Measurements from ENCODE around the gene UVSSA. TPM values are rescaled to one million over a fixed set of nuclear protein-coding genes. Genes with fewer than 3 reads are reported as not detected.
"Not testable (repeated sequence)": the region's sequence is repeated elsewhere in the genome, so short reads cannot be mapped to it uniquely, and the experiment has no call there.

UVSSA gene
- total and polyA plus RNA-seq, 2 donors (not counting 1 experiment from before 2014, with no cell fraction given): 4.6 to 7.6 TPM

DNA sequence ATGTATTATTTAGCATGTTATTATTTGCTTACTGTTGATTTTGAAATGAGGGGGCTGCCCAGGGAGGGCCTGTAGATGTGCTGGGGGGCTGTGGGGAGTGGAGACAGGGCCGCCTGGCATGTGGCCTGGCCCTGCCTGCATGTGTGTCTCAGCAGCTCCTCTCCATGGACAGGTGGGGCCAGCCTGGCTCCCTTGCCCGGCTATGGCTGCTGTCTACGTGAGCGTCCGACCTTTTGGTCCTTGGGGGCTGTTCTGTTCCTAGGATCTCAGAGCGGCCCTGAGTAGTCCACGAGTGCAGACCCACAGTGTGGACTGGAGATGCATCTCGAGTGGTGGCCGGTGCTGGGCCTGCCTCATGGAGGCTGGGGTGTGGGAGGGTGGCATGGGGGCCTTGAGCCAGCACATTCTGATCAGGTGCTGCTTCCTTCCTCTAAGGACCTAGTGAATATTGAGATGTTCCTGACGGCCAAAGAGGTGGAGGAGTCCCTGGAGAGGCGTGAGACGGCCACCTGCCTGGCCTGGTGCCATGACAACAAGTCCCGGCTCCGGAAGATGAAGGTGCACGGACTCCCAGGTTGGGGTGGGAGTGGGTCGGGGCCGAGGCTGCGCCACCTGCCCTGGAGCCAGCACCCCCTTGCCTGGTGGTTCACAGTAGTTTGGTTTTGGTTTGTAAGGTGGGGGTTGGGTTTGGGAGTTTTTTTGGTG is 24.9 kb upstream of the UVSSA start:
- H3K79me2 ChIP-seq (ENCODE audit: control insufficient read depth, insufficient read depth, low read length): no peaks in the 10 kb centered on the region
- H3K4me2 ChIP-seq (ENCODE audit: extremely low read depth, insufficient read depth, low read length): no peak overlapping the region
- no peaks in the 10 kb centered on the region for H3K27me3 ChIP-seq (ENCODE audit: control insufficient read depth, insufficient read depth, low read length)
- no peak overlapping the region for H3K9ac ChIP-seq (ENCODE audit: insufficient read depth, low read length)
- H3K4me3 ChIP-seq (replicated peaks in 1 of 4; ENCODE audit: control extremely low read depth in 1 of 4, insufficient read depth in 1 of 4, low read depth in 3 of 4, low read length in 4 of 4): no peak overlapping the region
- no peak for TF ChIP-seq EZH2 (IDR thresholded peaks at IDR 0.05; ENCODE audit: low read length, missing control alignments)
- TF ChIP-seq, protein P1, sequence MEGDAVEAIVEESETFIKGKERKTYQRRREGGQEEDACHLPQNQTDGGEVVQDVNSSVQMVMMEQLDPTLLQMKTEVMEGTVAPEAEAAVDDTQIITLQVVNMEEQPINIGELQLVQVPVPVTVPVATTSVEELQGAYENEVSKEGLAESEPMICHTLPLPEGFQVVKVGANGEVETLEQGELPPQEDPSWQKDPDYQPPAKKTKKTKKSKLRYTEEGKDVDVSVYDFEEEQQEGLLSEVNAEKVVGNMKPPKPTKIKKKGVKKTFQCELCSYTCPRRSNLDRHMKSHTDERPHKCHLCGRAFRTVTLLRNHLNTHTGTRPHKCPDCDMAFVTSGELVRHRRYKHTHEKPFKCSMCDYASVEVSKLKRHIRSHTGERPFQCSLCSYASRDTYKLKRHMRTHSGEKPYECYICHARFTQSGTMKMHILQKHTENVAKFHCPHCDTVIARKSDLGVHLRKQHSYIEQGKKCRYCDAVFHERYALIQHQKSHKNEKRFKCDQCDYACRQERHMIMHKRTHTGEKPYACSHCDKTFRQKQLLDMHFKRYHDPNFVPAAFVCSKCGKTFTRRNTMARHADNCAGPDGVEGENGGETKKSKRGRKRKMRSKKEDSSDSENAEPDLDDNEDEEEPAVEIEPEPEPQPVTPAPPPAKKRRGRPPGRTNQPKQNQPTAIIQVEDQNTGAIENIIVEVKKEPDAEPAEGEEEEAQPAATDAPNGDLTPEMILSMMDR (conservative IDR thresholded peaks at IDR 0.05 in 1 of 2, IDR thresholded peaks at IDR 0.05 in 1 of 2; ENCODE audit: low read depth in 1 of 2, low read length in 2 of 2): no peak
- peaks cover 7% of the 10 kb centered on the region for H3K9me3 ChIP-seq (ENCODE audit: control insufficient read depth, insufficient read depth, low read depth, low read length)
- H3K27ac ChIP-seq (ENCODE audit: insufficient read depth, low read length): no peak overlapping the region
- no peaks in the 10 kb centered on the region for H4K20me1 ChIP-seq (ENCODE audit: control insufficient read depth, extremely low read depth, insufficient read depth, low read length)
- no peaks in the 10 kb centered on the region for H3K4me1 ChIP-seq (ENCODE audit: control insufficient read depth, extremely low read depth, insufficient read depth, low read length)
- H3K36me3 ChIP-seq (ENCODE audit: control insufficient read depth, insufficient read depth, low read length): peaks cover 28% of the 10 kb centered on the region
- H2AFZ ChIP-seq (ENCODE audit: low read length): no peak overlapping the region
- no peak for DNase-seq (ENCODE audit: low read depth in 2 of 2)

DNA sequence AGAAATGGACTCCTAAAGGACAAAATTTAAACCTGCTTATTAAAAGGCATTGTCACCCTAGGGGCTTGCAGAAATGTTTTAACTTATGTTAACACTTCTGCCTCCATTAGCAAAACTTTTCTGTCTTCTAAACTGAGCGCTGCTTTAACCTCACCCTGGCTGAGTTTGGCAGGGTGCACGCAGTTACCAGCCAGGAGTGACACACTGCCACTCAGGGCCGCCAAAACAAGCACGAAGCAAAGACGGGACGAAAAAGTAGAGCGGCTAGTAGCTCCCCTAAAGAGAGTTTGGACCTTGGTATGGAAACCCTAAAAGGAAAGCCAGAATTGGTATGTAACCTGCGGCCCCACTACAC is 23.8 kb upstream of the UVSSA start:
- Histone ChIP-seq H3K9ac (ENCODE audit: insufficient read depth, low read length) (no peak overlapping the region), H3K9me3 (ENCODE audit: control insufficient read depth, insufficient read depth, low read depth, low read length) (peaks cover 7% of the 10 kb centered on the region), H3K79me2 (ENCODE audit: control insufficient read depth, insufficient read depth, low read length) (peaks cover 2% of the 10 kb centered on the region), H4K20me1 (ENCODE audit: control insufficient read depth, extremely low read depth, insufficient read depth, low read length) (no peaks in the 10 kb centered on the region), H3K36me3 (ENCODE audit: control insufficient read depth, insufficient read depth, low read length) (peaks cover 27% of the 10 kb centered on the region), H3K4me3 (replicated peaks in 1 of 4; ENCODE audit: control extremely low read depth in 1 of 4, insufficient read depth in 1 of 4, low read depth in 3 of 4, low read length in 4 of 4) (no peak overlapping the region), H3K27me3 (ENCODE audit: control insufficient read depth, insufficient read depth, low read length) (no peaks in the 10 kb centered on the region), H3K27ac (ENCODE audit: insufficient read depth, low read length) (peak overlapping the region; percentile 85), H3K4me2 (ENCODE audit: extremely low read depth, insufficient read depth, low read length) (no peak overlapping the region), H3K4me1 (ENCODE audit: control insufficient read depth, extremely low read depth, insufficient read depth, low read length) (no peaks in the 10 kb centered on the region), H2AFZ (ENCODE audit: low read length) (no peak overlapping the region)
- no peak for TF ChIP-seq EZH2 (IDR thresholded peaks at IDR 0.05; ENCODE audit: low read length, missing control alignments)
- TF ChIP-seq, protein P1 (conservative IDR thresholded peaks at IDR 0.05 in 1 of 2, IDR thresholded peaks at IDR 0.05 in 1 of 2; ENCODE audit: low read depth in 1 of 2, low read length in 2 of 2): no peak
- no peak for DNase-seq (ENCODE audit: low read depth in 2 of 2)

DNA sequence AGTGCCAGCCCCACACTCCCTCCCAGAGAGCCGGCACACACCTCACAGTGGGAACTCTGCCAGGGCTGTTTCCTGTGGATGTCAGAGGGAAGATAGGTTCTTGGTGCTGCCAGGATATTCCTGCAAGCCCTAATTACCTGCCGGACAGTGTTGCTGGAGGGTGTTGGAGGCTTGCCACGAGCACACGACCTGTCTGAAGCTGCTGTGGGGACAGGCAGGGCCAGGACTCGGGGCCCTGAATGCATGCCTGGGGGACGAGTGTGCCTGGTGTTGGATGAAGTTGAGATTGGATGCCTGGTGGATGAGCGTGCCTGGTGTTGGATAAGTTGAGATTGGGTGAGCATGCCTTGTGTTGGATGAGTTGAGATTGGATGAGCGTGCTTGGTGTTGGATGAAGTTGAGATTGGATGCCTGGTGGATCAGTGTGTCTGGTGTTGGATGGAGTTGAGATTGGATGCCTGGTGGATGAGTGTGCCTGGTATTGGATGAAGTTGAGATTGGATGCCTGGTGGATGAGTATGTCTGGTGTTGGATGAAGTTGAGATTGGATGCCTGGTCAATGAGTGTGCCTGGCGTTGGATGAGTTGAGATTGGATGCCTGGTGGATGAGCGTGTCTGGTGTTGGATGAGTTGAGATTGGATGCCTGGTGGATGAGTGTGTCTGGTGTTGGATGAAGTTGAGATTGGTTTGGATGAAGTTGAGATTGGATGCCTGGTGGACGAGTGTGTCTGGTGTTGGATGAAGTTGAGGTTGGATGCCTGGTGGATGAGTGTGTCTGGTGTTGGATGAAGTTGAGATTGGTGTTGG is 23.2 kb upstream of the UVSSA start:
- no peak for TF ChIP-seq EZH2 (IDR thresholded peaks at IDR 0.05; ENCODE audit: low read length, missing control alignments)
- TF ChIP-seq, protein P1 (conservative IDR thresholded peaks at IDR 0.05 in 1 of 2, IDR thresholded peaks at IDR 0.05 in 1 of 2; ENCODE audit: low read depth in 1 of 2, low read length in 2 of 2): no peak
- Histone ChIP-seq H3K4me1 (ENCODE audit: control insufficient read depth, extremely low read depth, insufficient read depth, low read length) (no peaks in the 10 kb centered on the region), H2AFZ (ENCODE audit: low read length) (no peak overlapping the region), H3K9ac (ENCODE audit: insufficient read depth, low read length) (no peak overlapping the region), H3K27me3 (ENCODE audit: control insufficient read depth, insufficient read depth, low read length) (no peaks in the 10 kb centered on the region), H3K27ac (ENCODE audit: insufficient read depth, low read length) (peak overlapping the region; percentile 85), H4K20me1 (ENCODE audit: control insufficient read depth, extremely low read depth, insufficient read depth, low read length) (no peaks in the 10 kb centered on the region), H3K4me2 (ENCODE audit: extremely low read depth, insufficient read depth, low read length) (no peak overlapping the region), H3K4me3 (replicated peaks in 1 of 4; ENCODE audit: control extremely low read depth in 1 of 4, insufficient read depth in 1 of 4, low read depth in 3 of 4, low read length in 4 of 4) (no peak overlapping the region), H3K36me3 (ENCODE audit: control insufficient read depth, insufficient read depth, low read length) (peaks cover 29% of the 10 kb centered on the region), H3K79me2 (ENCODE audit: control insufficient read depth, insufficient read depth, low read length) (peaks cover 2% of the 10 kb centered on the region), H3K9me3 (ENCODE audit: control insufficient read depth, insufficient read depth, low read depth, low read length) (peaks cover 7% of the 10 kb centered on the region)
- peak; percentile 93 to 99 for DNase-seq (ENCODE audit: low read depth in 2 of 2)

DNA sequence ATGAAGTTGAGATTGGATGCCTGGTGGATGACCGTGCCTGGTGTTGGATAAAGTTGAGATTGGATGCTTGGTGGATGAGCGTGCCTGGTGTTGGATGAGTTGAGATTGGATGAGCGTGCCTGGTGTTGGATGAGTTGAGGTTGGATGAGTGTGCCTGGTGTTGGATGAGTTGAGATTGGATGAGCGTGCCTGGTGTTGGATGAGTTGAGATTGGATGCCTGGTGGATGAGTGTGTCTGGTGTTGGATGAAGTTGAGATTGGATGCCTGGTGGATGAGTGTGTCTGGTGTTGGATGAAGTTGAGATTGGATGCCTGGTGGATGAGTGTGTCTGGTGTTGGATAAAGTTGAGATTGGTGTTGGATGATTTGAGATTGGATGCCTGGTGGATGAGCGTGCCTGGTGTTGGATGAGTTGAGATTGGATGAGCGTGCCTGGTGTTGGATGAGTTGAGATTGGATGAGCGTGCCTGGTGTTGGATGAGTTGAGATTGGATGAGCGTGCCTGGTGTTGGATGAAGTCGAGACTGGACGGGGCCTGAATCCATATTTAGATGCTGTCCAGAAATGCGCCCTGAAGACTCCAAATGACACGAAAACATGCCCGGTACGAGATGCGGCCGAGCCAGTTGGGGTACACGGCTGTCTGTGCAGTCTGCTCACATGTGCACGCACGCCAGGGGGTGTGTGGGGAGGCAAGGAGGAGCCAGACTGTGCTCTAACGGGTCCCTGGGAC is 22.4 kb upstream of the UVSSA start:
- H2AFZ ChIP-seq (ENCODE audit: low read length); H3K4me3 ChIP-seq (replicated peaks in 1 of 4; ENCODE audit: control extremely low read depth in 1 of 4, insufficient read depth in 1 of 4, low read depth in 3 of 4, low read length in 4 of 4); H3K79me2 ChIP-seq (ENCODE audit: control insufficient read depth, insufficient read depth, low read length); H3K4me1 ChIP-seq (ENCODE audit: control insufficient read depth, extremely low read depth, insufficient read depth, low read length); H3K27me3 ChIP-seq (ENCODE audit: control insufficient read depth, insufficient read depth, low read length); H3K4me2 ChIP-seq (ENCODE audit: extremely low read depth, insufficient read depth, low read length); H3K9ac ChIP-seq (ENCODE audit: insufficient read depth, low read length); H4K20me1 ChIP-seq (ENCODE audit: control insufficient read depth, extremely low read depth, insufficient read depth, low read length); H3K9me3 ChIP-seq (ENCODE audit: control insufficient read depth, insufficient read depth, low read depth, low read length): not testable (repeated sequence)
- Histone ChIP-seq H3K27ac (ENCODE audit: insufficient read depth, low read length) (peak overlapping the region; percentile 85), H3K36me3 (ENCODE audit: control insufficient read depth, insufficient read depth, low read length) (peaks cover 34% of the 10 kb centered on the region)
- peak; percentile 51 to 79 for DNase-seq (ENCODE audit: low read depth in 2 of 2)

Measured in fibroblast of lung (primary cell).